ENCODE measurements around the gene TAOK3.

TAOK3 gene

DNA sequence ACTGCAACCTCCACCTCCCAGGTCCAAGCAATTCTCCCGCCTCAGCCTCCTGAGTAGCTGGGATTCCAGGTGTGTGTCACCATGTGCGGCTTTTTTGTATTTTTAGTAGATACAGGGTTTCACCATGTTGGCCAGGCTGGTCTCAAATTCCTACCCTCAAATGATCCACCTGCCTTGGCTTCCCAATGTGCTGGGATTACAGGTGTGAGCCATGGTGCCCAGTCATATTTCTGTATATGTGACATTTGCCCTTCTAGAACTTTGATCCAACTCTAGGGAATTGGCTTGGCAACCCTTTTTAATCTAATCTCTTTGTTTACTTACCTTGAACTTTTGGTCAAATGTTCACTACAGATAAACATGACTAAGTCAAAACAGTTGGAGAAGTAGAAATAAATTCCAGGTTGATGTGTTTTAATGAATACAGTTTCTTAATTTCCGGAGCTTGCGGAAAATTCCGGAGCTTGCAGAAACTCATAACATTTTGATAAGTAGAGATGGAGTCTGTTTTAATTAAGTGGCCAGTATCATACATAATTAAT is 248.3 kb downstream of the TAOK3 start:
- H3K4me2 ChIP-seq (ENCODE audit: low read length) = no peak overlapping the region
- no peaks in the 10 kb centered on the region for H3K36me3 ChIP-seq (ENCODE audit: insufficient read depth, low read length)
- H3K27me3 ChIP-seq (ENCODE audit: control insufficient read depth, insufficient read depth, low read length) = no peaks in the 10 kb centered on the region
- H3K4me3 ChIP-seq (ENCODE audit: low read length) = no peak overlapping the region
- no peaks in the 10 kb centered on the region for H3K9me3 ChIP-seq (replicated peaks; ENCODE audit: low read length)
- peaks cover 6% of the 10 kb centered on the region for H3K4me1 ChIP-seq (ENCODE audit: control insufficient read depth, insufficient read depth, low read length)
- H3K9ac ChIP-seq (ENCODE audit: low read depth, low read length) = no peak overlapping the region

DNA sequence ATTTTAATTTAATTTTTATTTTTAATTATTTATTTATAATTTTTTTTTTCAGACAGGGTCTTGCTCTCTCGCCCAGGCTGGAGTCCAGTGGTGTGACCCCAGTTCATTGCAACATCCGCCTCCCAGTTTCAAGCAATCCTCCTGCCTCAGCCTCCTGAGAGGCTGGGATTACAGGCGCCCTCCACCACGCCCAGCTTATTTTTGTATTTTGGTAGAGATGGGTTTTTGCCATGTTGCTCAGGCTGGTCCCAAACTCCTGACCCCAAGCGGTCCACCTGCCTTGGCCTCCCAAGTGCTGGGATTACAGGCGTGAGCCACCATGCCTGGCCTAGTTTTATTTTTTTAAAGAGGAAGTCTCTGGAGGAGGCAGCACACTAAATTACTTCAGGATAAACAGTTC is 250.4 kb downstream of the TAOK3 start:
- no peak overlapping the region for H3K4me2 ChIP-seq (ENCODE audit: low read length)
- peaks cover 6% of the 10 kb centered on the region for H3K4me1 ChIP-seq (ENCODE audit: control insufficient read depth, insufficient read depth, low read length)
- H3K9me3 ChIP-seq (replicated peaks; ENCODE audit: low read length) = no peaks in the 10 kb centered on the region
- H3K36me3 ChIP-seq (ENCODE audit: insufficient read depth, low read length) = no peaks in the 10 kb centered on the region
- H3K4me3 ChIP-seq (ENCODE audit: low read length) = no peak overlapping the region
- H3K27me3 ChIP-seq (ENCODE audit: control insufficient read depth, insufficient read depth, low read length) = no peaks in the 10 kb centered on the region
- no peak overlapping the region for H3K9ac ChIP-seq (ENCODE audit: low read depth, low read length)

- H3K4me2 ChIP-seq (ENCODE audit: low read length) = peak overlapping the region; percentile 19
- H3K36me3 ChIP-seq (ENCODE audit: insufficient read depth, low read length) = no peaks in the 10 kb centered on the region
- H3K9me3 ChIP-seq (replicated peaks; ENCODE audit: low read length) = no peaks in the 10 kb centered on the region
- peaks cover 6% of the 10 kb centered on the region for H3K4me1 ChIP-seq (ENCODE audit: control insufficient read depth, insufficient read depth, low read length)
- no peak overlapping the region for H3K4me3 ChIP-seq (ENCODE audit: low read length)
- H3K27me3 ChIP-seq (ENCODE audit: control insufficient read depth, insufficient read depth, low read length) = no peaks in the 10 kb centered on the region
- H3K9ac ChIP-seq (ENCODE audit: low read depth, low read length) = peak overlapping the region; percentile 82
Observed at GRCh38 chr12:118120579-118121363, 251.9 kb downstream of the TAOK3 start.

DNA sequence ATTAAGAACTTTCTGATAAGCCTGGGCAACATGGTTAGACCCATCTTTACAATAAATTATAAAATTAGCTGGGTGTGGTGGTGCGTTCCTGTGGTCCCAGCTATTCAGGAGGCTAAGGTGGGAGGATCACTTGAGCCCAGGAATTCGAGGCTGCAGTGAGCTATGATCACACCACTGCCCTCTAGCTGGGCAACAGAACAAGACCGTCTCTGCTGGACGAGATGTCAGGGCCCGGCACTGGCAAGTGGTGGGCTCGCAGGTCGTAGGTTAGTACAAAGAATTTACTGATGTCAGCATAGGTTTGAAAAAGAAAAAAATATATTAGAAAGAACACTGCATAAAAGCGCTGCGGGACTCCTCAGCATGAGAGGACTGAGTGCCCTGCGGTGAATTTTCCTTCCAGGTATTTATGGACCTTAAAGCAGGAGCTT is 253.2 kb downstream of the TAOK3 start:
- Histone ChIP-seq H3K9ac (ENCODE audit: low read depth, low read length) (no peak overlapping the region), H3K4me2 (ENCODE audit: low read length) (no peak overlapping the region), H3K4me1 (ENCODE audit: control insufficient read depth, insufficient read depth, low read length) (peaks cover 6% of the 10 kb centered on the region), H3K9me3 (replicated peaks; ENCODE audit: low read length) (no peaks in the 10 kb centered on the region), H3K4me3 (ENCODE audit: low read length) (no peak overlapping the region), H3K36me3 (ENCODE audit: insufficient read depth, low read length) (no peaks in the 10 kb centered on the region), H3K27me3 (ENCODE audit: control insufficient read depth, insufficient read depth, low read length) (no peaks in the 10 kb centered on the region)

GRCh38 chr12:118109088-118109487 is 263.6 kb downstream of the TAOK3 start:
- H3K4me1 ChIP-seq (ENCODE audit: control insufficient read depth, insufficient read depth, low read length) = peaks cover 3% of the 10 kb centered on the region
- no peaks in the 10 kb centered on the region for H3K27me3 ChIP-seq (ENCODE audit: control insufficient read depth, insufficient read depth, low read length)
- no peak overlapping the region for H3K9ac ChIP-seq (ENCODE audit: low read depth, low read length)
- no peak overlapping the region for H3K4me2 ChIP-seq (ENCODE audit: low read length)
- no peaks in the 10 kb centered on the region for H3K36me3 ChIP-seq (ENCODE audit: insufficient read depth, low read length)
- H3K4me3 ChIP-seq (ENCODE audit: low read length) = no peak overlapping the region
- no peaks in the 10 kb centered on the region for H3K9me3 ChIP-seq (replicated peaks; ENCODE audit: low read length)

DNA sequence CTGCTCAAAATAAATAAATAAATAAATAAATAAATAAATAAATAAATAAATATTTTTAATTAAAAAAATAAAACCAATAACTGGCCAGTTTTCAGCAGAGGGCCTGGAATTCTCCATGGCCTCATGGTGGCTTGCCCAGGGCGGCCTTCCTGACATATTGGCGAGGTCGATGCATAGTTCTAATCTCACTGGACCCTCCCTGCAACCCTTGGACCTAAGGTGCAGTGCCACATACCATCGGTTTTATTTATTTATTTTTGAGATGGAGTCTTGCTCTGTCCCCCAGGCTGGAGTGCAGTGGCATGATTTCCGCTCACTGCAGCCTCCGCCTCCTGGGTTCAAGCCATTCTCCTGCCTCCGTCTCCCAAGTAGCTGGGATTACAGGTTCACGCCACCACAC is 265.0 kb downstream of the TAOK3 start:
- H3K36me3 ChIP-seq (ENCODE audit: insufficient read depth, low read length) = no peaks in the 10 kb centered on the region
- H3K4me1 ChIP-seq (ENCODE audit: control insufficient read depth, insufficient read depth, low read length) = peaks cover 6% of the 10 kb centered on the region
- no peaks in the 10 kb centered on the region for H3K9me3 ChIP-seq (replicated peaks; ENCODE audit: low read length)
- no peaks in the 10 kb centered on the region for H3K27me3 ChIP-seq (ENCODE audit: control insufficient read depth, insufficient read depth, low read length)
- H3K4me3 ChIP-seq (ENCODE audit: low read length) = no peak overlapping the region
- H3K4me2 ChIP-seq (ENCODE audit: low read length) = no peak overlapping the region
- no peak overlapping the region for H3K9ac ChIP-seq (ENCODE audit: low read depth, low read length)

- H3K9ac ChIP-seq (ENCODE audit: low read depth, low read length) = no peak overlapping the region
- no peak overlapping the region for H3K4me2 ChIP-seq (ENCODE audit: low read length)
- peaks cover 11% of the 10 kb centered on the region for H3K4me1 ChIP-seq (ENCODE audit: control insufficient read depth, insufficient read depth, low read length)
- H3K27me3 ChIP-seq (ENCODE audit: control insufficient read depth, insufficient read depth, low read length) = no peaks in the 10 kb centered on the region
- H3K36me3 ChIP-seq (ENCODE audit: insufficient read depth, low read length) = no peaks in the 10 kb centered on the region
- H3K4me3 ChIP-seq (ENCODE audit: low read length) = no peak overlapping the region
- no peaks in the 10 kb centered on the region for H3K9me3 ChIP-seq (replicated peaks; ENCODE audit: low read length)
Observed at GRCh38 chr12:118107011-118107410, 265.7 kb downstream of the TAOK3 start.

- peak within 1 kb of the TSS; percentile 94 for H3K4me2 ChIP-seq (ENCODE audit: low read length)
- no peaks in the 10 kb centered on the region for H3K36me3 ChIP-seq (ENCODE audit: insufficient read depth, low read length)
- H3K9ac ChIP-seq (ENCODE audit: low read depth, low read length) = peak within 1 kb of the TSS; percentile 82
- no peaks in the 10 kb centered on the region for H3K27me3 ChIP-seq (ENCODE audit: control insufficient read depth, insufficient read depth, low read length)
- H3K4me3 ChIP-seq (ENCODE audit: low read length) = peak within 1 kb of the TSS; percentile 88
- H3K4me1 ChIP-seq (ENCODE audit: control insufficient read depth, insufficient read depth, low read length) = peaks cover 11% of the 10 kb centered on the region
- H3K9me3 ChIP-seq (replicated peaks; ENCODE audit: low read length) = no peaks in the 10 kb centered on the region
Observed at GRCh38 chr12:118103601-118104382, 268.9 kb downstream of the TAOK3 start, which contains the start of gene VSIG10. TSS of gene VSIG10 (minus strand) at chr12:118104011. CDS start at chr12:118103671, 340 bp downstream.

GRCh38 chr12:118103201-118103600 is 269.5 kb downstream of the TAOK3 start:
- Histone ChIP-seq H3K4me1 (ENCODE audit: control insufficient read depth, insufficient read depth, low read length) (peaks cover 11% of the 10 kb centered on the region), H3K4me2 (ENCODE audit: low read length) (peak overlapping the region; percentile 94), H3K4me3 (ENCODE audit: low read length) (peak overlapping the region; percentile 88), H3K9me3 (replicated peaks; ENCODE audit: low read length) (no peaks in the 10 kb centered on the region), H3K27me3 (ENCODE audit: control insufficient read depth, insufficient read depth, low read length) (no peaks in the 10 kb centered on the region), H3K9ac (ENCODE audit: low read depth, low read length) (peak overlapping the region; percentile 82), H3K36me3 (ENCODE audit: insufficient read depth, low read length) (no peaks in the 10 kb centered on the region)

- no peaks in the 10 kb centered on the region for H3K9me3 ChIP-seq (replicated peaks; ENCODE audit: low read length)
- no peaks in the 10 kb centered on the region for H3K27me3 ChIP-seq (ENCODE audit: control insufficient read depth, insufficient read depth, low read length)
- no peak overlapping the region for H3K9ac ChIP-seq (ENCODE audit: low read depth, low read length)
- peak overlapping the region; percentile 94 for H3K4me2 ChIP-seq (ENCODE audit: low read length)
- no peaks in the 10 kb centered on the region for H3K36me3 ChIP-seq (ENCODE audit: insufficient read depth, low read length)
- H3K4me1 ChIP-seq (ENCODE audit: control insufficient read depth, insufficient read depth, low read length) = peaks cover 11% of the 10 kb centered on the region
- peak overlapping the region; percentile 88 for H3K4me3 ChIP-seq (ENCODE audit: low read length)
Observed at GRCh38 chr12:118102609-118103008, 270.1 kb downstream of the TAOK3 start.

DNA sequence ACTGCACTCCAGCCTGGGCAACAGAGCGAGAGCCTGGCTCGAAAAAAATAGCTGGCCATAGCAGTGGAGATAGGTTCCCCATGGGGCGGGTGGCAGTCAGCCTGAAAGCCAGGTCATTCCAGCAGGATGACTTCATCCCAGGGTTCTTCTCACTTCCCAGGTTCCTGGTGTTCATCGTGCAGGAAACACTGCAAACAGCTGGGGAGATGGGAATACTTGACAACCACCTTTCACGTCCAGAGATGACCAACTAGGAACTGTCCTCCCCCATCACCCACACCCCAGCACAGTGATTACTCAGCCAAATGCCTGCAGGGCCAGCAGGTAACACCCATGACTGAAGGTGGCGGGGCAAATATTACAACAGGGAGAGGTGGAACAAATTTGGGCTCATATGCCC is 270.6 kb downstream of the TAOK3 start:
- H3K4me1 ChIP-seq (ENCODE audit: control insufficient read depth, insufficient read depth, low read length) = peaks cover 11% of the 10 kb centered on the region
- H3K9ac ChIP-seq (ENCODE audit: low read depth, low read length) = no peak overlapping the region
- H3K4me3 ChIP-seq (ENCODE audit: low read length) = no peak overlapping the region

More for the DNA sequence above, 270.6 kb downstream of the TAOK3 start:
- no peaks in the 10 kb centered on the region for H3K9me3 ChIP-seq (replicated peaks; ENCODE audit: low read length)
- no peaks in the 10 kb centered on the region for H3K36me3 ChIP-seq (ENCODE audit: insufficient read depth, low read length)
- no peaks in the 10 kb centered on the region for H3K27me3 ChIP-seq (ENCODE audit: control insufficient read depth, insufficient read depth, low read length)
- peak overlapping the region; percentile 94 for H3K4me2 ChIP-seq (ENCODE audit: low read length)
